Measurements from ENCODE around the gene AKAP11. TPM values are rescaled to one million over a fixed set of nuclear protein-coding genes. Genes with fewer than 3 reads are reported as not detected.

The AKAP11 gene
- total and polyA plus RNA-seq, 2 of the 8 experiments (the other 6 are each of a cell fraction or from before 2014, with no cell fraction given): 4.5 to 21.9 TPM

GRCh38 chr13:42247883-42248282, 24.1 kb upstream of the AKAP11 start:
- no peak overlapping the region for H3K4me3 ChIP-seq (ENCODE audit: extremely low read depth in 1 of 4, insufficient read depth in 2 of 4, low read depth in 3 of 4, low read length in 4 of 4)
- no peaks in the 10 kb centered on the region for H3K79me2 ChIP-seq (ENCODE audit: control insufficient read depth in 1 of 2, insufficient read depth in 2 of 2, low read length in 2 of 2)
- FAIRE-seq (no peak), DNase-seq (ENCODE audit: low read depth in 1 of 2, low spot score in 2 of 2) (no peak)
- no peaks in the 10 kb centered on the region for H3K79me1 ChIP-seq (ENCODE audit: low read depth, low read length)
- no peaks in the 10 kb centered on the region for H3K27me3 ChIP-seq (replicated peaks in 1 of 4; ENCODE audit: control insufficient read depth in 3 of 4, extremely low read depth in 1 of 4, insufficient read depth in 3 of 4, low read length in 3 of 4)
- no peak overlapping the region for H4K5ac ChIP-seq (ENCODE audit: insufficient read length, low read depth, low read length)
- H4K8ac ChIP-seq (ENCODE audit: extremely low read depth, insufficient read depth, low read length): no peak overlapping the region
- H3K4me1 ChIP-seq (replicated peaks in 1 of 4; ENCODE audit: control insufficient read depth in 3 of 4, insufficient read depth in 4 of 4, low read length in 3 of 4): no peaks in the 10 kb centered on the region
- H2BK120ac ChIP-seq (replicated peaks; ENCODE audit: low read depth, low read length): no peak overlapping the region
- H3K4me2 ChIP-seq (ENCODE audit: insufficient read depth in 1 of 2, low read depth in 2 of 2, low read length in 2 of 2): no peak overlapping the region
- H2BK20ac ChIP-seq (ENCODE audit: low read length): no peak overlapping the region
- H2BK15ac ChIP-seq (ENCODE audit: low read length): no peak overlapping the region
- no peak overlapping the region for H2BK12ac ChIP-seq (ENCODE audit: low read depth, low read length)
- H3K18ac ChIP-seq (ENCODE audit: extremely low read depth, low read length): no peak overlapping the region
- no peak overlapping the region for H2AK5ac ChIP-seq (ENCODE audit: low read depth, low read length)
- H2AFZ ChIP-seq (ENCODE audit: low read length): no peak overlapping the region
- CTCF ChIA-PET (ENCODE audit: partially characterized antibody): interaction anchor here (1.5 to 1.9 kb wide), 2 partner anchors 11 to 136 kb away, joined by 4 read pairs; no protein-coding TSS in a partner anchor
- H3K9me3 ChIP-seq (ENCODE audit: insufficient read depth in 2 of 2, low read depth in 1 of 2, low read length in 1 of 2): no peaks in the 10 kb centered on the region
- no peak overlapping the region for H3K27ac ChIP-seq (ENCODE audit: low read depth, low read length)
- H2BK5ac ChIP-seq (ENCODE audit: low read depth, low read length): no peak overlapping the region
- H3K4ac ChIP-seq (replicated peaks; ENCODE audit: insufficient read length, low read depth, low read length): no peak overlapping the region
- POLR2A ChIA-PET (ENCODE audit: partially characterized antibody): no interaction called here
- no peaks in the 10 kb centered on the region for H3K23me2 ChIP-seq (ENCODE audit: low read depth, low read length)
- no peak overlapping the region for H3K56ac ChIP-seq (replicated peaks; ENCODE audit: insufficient read length, low read depth, low read length)
- no peak overlapping the region for H3K9ac ChIP-seq (replicated peaks in 1 of 4; ENCODE audit: extremely low read depth in 1 of 4, low read depth in 3 of 4, low read length in 3 of 4)
- H4K91ac ChIP-seq (replicated peaks; ENCODE audit: insufficient read length, low read length): no peak overlapping the region
- 93% methylated on average over 2 of the region's 2 CpGs; no CpG with 5 or more reads in 1 of the 2 experiments for WGBS, 2 experiments (ENCODE audit: extremely low coverage in 1 of 2, insufficient coverage in 1 of 2, insufficient read length in 1 of 2, insufficient replicate concordance in 2 of 2, low coverage in 1 of 2, low lambda C conversion rate in 2 of 2, missing lambda C conversion rate in 1 of 2)
- TF ChIP-seq ZNF274 (IDR thresholded peaks at IDR 0.05; ENCODE audit: borderline replicate concordance, extremely low read depth, low read length) (no peak), SIX5 (IDR thresholded peaks at IDR 0.05; ENCODE audit: low read depth, low read length) (no peak), NANOG (IDR thresholded peaks at IDR 0.05; ENCODE audit: insufficient read depth, low read depth, low read length, poor library complexity, severe bottlenecking) (no peak), NRF1 (IDR thresholded peaks at IDR 0.05; ENCODE audit: low read depth, low read length) (no peak), FOSL1 (IDR thresholded peaks at IDR 0.05; ENCODE audit: insufficient read depth, low read depth, low read length) (no peak), TAF1 (IDR thresholded peaks at IDR 0.05; ENCODE audit: low read depth, low read length) (no peak), RFX5 (IDR thresholded peaks at IDR 0.05; ENCODE audit: borderline replicate concordance, low read depth, low read length) (no peak), CREB1 (IDR thresholded peaks at IDR 0.05) (no peak), MAX (IDR thresholded peaks at IDR 0.05) (no peak), KDM1A (IDR thresholded peaks at IDR 0.05; ENCODE audit: borderline replicate concordance, low read length) (no peak), JUN (IDR thresholded peaks at IDR 0.05; ENCODE audit: low read depth, low read length) (no peak), TEAD4 (IDR thresholded peaks at IDR 0.05; ENCODE audit: low read depth, low read length) (no peak), SP4 (IDR thresholded peaks at IDR 0.05; ENCODE audit: low read length) (no peak), GABPA (IDR thresholded peaks at IDR 0.05; ENCODE audit: borderline replicate concordance, insufficient read depth, low read length) (no peak), EZH2 (IDR thresholded peaks at IDR 0.05; ENCODE audit: low read depth, low read length, severe bottlenecking) (no peak), CBX8 (IDR thresholded peaks at IDR 0.05; ENCODE audit: borderline replicate concordance, low read depth, low read length) (no peak)
- H3K14ac ChIP-seq (ENCODE audit: insufficient read length): no peak overlapping the region
- H4K20me1 ChIP-seq (replicated peaks in 1 of 2; ENCODE audit: control insufficient read depth in 1 of 2, insufficient read depth in 2 of 2, low read length in 2 of 2): no peaks in the 10 kb centered on the region
- no peak overlapping the region for H3K23ac ChIP-seq (ENCODE audit: insufficient read length)
- no peaks in the 10 kb centered on the region for H3K36me3 ChIP-seq (ENCODE audit: control insufficient read depth in 2 of 4, insufficient read depth in 4 of 4, low read length in 3 of 4)
